ENCODE measurements around the gene CANX.

GRCh38 chr5:179767496-179768100, 68.8 kb downstream of the CANX start:
- TF ChIP-seq, protein P1, sequence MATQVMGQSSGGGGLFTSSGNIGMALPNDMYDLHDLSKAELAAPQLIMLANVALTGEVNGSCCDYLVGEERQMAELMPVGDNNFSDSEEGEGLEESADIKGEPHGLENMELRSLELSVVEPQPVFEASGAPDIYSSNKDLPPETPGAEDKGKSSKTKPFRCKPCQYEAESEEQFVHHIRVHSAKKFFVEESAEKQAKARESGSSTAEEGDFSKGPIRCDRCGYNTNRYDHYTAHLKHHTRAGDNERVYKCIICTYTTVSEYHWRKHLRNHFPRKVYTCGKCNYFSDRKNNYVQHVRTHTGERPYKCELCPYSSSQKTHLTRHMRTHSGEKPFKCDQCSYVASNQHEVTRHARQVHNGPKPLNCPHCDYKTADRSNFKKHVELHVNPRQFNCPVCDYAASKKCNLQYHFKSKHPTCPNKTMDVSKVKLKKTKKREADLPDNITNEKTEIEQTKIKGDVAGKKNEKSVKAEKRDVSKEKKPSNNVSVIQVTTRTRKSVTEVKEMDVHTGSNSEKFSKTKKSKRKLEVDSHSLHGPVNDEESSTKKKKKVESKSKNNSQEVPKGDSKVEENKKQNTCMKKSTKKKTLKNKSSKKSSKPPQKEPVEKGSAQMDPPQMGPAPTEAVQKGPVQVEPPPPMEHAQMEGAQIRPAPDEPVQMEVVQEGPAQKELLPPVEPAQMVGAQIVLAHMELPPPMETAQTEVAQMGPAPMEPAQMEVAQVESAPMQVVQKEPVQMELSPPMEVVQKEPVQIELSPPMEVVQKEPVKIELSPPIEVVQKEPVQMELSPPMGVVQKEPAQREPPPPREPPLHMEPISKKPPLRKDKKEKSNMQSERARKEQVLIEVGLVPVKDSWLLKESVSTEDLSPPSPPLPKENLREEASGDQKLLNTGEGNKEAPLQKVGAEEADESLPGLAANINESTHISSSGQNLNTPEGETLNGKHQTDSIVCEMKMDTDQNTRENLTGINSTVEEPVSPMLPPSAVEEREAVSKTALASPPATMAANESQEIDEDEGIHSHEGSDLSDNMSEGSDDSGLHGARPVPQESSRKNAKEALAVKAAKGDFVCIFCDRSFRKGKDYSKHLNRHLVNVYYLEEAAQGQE (IDR thresholded peaks at IDR 0.05; ENCODE audit: low read depth): no peak
- TF ChIP-seq EP300 (IDR thresholded peaks at IDR 0.05; ENCODE audit: borderline replicate concordance) (no peak), CREB1 (IDR thresholded peaks at IDR 0.05; ENCODE audit: low read depth) (no peak), TCF12 (IDR thresholded peaks at IDR 0.05; ENCODE audit: low read depth) (no peak), YY1 (IDR thresholded peaks at IDR 0.05; ENCODE audit: low read depth) (no peak), EGR1 (IDR thresholded peaks at IDR 0.05) (no peak), TAF1 (IDR thresholded peaks at IDR 0.05; ENCODE audit: low read depth) (no peak)
- TF ChIP-seq, protein P2, sequence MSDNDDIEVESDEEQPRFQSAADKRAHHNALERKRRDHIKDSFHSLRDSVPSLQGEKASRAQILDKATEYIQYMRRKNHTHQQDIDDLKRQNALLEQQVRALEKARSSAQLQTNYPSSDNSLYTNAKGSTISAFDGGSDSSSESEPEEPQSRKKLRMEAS (IDR thresholded peaks at IDR 0.05): no peak
